H1 (cell line): ENCODE measurements around the gene NTN5. TPM values are rescaled to one million over a fixed set of nuclear protein-coding genes. Genes with fewer than 3 reads are reported as not detected.

ENCODE experiments used
- CREB1 ChIP-seq: IDR thresholded peaks from 2 replicates; pipeline ENCODE4 v1.6.1; 2012; ENCODE audit warnings: inconsistent platforms
- EZH2 ChIP-seq: fragments of 200-600 bp; sonication (generic); IDR thresholded peaks from 2 replicates; pipeline ENCODE4 v1.7.1; 2012; ENCODE audit warnings: low read depth, mild to moderate bottlenecking, moderate library complexity, low read length, inconsistent platforms; ENCODE audit not compliant: severe bottlenecking
- polyA plus RNA-seq, 7 experiments: library from polyadenylated mRNA; depleted of rRNA in 3 of 7; stranded (reverse) in 5 of 7; unstranded in 2 of 7; fragments of >200 nt in 5 of 7; fragments of 200-250 nt in 2 of 7; gene quantifications; 1 replicate in 5 of 7; 2 replicates in 1 of 7; 4 replicates in 1 of 7; pipeline versions ENCODE4 v1.2.1 to v1.2.3, GENCODE V29; 2011 to 2013; ENCODE audit warnings: missing spikeins in 2 of 7, mixed read lengths in 2 of 7
- total RNA-seq: library from RNA; stranded (reverse); fragmentation: NEBNext Ultra II Directional; extraction: Animal tissue kit (Norgen Biotek cat#: 25700); gene quantifications from 2 replicates; pipeline ENCODE4 v1.2.1, GENCODE V29; 2021
- TF ChIP-seq, protein P1 (sequence below): fragments of 300-600 bp; sonication (generic); IDR thresholded peaks from 2 replicates; pipeline ENCODE4 v1.7.1; 2012; ENCODE audit warnings: low read length, moderate library complexity, mild to moderate bottlenecking, inconsistent platforms; ENCODE audit not compliant: insufficient replicate concordance

Gene NTN5
- total and polyA plus RNA-seq, 2 of the 8 experiments (the other 6 are each of a cell fraction or from before 2014, with no cell fraction given) = 0.47 to 0.85 TPM

DNA sequence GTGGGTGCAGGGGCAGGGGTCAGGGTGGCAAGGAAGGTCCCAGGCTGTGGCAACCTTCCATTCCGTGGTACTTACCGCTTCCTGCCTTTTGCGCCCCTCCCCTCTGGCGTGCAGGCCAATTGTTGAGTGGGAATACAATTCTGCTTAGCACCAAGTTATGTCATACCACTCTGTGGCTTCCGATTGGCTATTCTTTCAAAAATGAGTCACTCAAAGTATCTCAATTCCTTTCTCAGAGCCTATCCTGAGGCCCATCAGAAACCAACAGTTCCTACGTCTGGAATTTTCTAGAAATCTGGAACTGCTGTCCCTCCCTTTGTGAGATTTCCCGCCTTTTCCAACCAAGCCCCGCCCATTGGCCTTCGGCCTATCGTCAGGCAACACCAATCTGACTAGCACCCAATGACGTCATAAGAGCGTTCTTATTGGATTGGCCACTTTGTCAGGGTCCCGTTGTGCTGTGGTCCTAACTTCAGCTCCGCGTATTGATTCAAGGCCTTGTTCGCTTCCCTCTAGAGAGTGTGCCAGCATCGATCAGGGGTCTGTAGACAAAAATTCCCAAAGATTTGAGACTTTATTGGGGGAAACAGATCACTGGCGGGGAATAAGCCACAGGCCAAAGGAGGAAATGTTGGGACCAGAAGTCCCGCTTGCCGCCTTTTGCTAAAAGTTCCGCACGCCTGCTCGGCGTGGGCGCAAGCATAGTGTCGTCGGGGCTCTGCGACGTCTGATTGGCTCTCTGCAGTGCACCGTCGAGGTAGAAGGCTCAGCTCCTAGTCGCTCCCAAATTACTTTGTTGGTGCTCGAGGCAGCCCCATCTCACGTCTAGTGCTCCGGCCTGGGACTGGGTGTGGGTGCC is 11.7 kb downstream of the NTN5 start (continued):
- TF ChIP-seq, protein P1, sequence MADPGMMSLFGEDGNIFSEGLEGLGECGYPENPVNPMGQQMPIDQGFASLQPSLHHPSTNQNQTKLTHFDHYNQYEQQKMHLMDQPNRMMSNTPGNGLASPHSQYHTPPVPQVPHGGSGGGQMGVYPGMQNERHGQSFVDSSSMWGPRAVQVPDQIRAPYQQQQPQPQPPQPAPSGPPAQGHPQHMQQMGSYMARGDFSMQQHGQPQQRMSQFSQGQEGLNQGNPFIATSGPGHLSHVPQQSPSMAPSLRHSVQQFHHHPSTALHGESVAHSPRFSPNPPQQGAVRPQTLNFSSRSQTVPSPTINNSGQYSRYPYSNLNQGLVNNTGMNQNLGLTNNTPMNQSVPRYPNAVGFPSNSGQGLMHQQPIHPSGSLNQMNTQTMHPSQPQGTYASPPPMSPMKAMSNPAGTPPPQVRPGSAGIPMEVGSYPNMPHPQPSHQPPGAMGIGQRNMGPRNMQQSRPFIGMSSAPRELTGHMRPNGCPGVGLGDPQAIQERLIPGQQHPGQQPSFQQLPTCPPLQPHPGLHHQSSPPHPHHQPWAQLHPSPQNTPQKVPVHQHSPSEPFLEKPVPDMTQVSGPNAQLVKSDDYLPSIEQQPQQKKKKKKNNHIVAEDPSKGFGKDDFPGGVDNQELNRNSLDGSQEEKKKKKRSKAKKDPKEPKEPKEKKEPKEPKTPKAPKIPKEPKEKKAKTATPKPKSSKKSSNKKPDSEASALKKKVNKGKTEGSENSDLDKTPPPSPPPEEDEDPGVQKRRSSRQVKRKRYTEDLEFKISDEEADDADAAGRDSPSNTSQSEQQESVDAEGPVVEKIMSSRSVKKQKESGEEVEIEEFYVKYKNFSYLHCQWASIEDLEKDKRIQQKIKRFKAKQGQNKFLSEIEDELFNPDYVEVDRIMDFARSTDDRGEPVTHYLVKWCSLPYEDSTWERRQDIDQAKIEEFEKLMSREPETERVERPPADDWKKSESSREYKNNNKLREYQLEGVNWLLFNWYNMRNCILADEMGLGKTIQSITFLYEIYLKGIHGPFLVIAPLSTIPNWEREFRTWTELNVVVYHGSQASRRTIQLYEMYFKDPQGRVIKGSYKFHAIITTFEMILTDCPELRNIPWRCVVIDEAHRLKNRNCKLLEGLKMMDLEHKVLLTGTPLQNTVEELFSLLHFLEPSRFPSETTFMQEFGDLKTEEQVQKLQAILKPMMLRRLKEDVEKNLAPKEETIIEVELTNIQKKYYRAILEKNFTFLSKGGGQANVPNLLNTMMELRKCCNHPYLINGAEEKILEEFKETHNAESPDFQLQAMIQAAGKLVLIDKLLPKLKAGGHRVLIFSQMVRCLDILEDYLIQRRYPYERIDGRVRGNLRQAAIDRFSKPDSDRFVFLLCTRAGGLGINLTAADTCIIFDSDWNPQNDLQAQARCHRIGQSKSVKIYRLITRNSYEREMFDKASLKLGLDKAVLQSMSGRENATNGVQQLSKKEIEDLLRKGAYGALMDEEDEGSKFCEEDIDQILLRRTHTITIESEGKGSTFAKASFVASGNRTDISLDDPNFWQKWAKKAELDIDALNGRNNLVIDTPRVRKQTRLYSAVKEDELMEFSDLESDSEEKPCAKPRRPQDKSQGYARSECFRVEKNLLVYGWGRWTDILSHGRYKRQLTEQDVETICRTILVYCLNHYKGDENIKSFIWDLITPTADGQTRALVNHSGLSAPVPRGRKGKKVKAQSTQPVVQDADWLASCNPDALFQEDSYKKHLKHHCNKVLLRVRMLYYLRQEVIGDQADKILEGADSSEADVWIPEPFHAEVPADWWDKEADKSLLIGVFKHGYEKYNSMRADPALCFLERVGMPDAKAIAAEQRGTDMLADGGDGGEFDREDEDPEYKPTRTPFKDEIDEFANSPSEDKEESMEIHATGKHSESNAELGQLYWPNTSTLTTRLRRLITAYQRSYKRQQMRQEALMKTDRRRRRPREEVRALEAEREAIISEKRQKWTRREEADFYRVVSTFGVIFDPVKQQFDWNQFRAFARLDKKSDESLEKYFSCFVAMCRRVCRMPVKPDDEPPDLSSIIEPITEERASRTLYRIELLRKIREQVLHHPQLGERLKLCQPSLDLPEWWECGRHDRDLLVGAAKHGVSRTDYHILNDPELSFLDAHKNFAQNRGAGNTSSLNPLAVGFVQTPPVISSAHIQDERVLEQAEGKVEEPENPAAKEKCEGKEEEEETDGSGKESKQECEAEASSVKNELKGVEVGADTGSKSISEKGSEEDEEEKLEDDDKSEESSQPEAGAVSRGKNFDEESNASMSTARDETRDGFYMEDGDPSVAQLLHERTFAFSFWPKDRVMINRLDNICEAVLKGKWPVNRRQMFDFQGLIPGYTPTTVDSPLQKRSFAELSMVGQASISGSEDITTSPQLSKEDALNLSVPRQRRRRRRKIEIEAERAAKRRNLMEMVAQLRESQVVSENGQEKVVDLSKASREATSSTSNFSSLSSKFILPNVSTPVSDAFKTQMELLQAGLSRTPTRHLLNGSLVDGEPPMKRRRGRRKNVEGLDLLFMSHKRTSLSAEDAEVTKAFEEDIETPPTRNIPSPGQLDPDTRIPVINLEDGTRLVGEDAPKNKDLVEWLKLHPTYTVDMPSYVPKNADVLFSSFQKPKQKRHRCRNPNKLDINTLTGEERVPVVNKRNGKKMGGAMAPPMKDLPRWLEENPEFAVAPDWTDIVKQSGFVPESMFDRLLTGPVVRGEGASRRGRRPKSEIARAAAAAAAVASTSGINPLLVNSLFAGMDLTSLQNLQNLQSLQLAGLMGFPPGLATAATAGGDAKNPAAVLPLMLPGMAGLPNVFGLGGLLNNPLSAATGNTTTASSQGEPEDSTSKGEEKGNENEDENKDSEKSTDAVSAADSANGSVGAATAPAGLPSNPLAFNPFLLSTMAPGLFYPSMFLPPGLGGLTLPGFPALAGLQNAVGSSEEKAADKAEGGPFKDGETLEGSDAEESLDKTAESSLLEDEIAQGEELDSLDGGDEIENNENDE = no peak
- TF ChIP-seq CREB1 (peak; percentile 89), EZH2 (no peak)
- TF ChIP-seq, all 59 proteins: peak for 6
